Putamen (tissue), 1 donor: ENCODE measurements around the gene ZNF345.

ENCODE experiments used
- DNase-seq: peaks from one replicate; pipeline ENCODE4 v3.0.0-alpha.2; 2016; ENCODE audit warnings: low spot score

Gene ZNF345

GRCh38 chr19:36850559-36851442, at the start of gene ZNF345:
ZNF345 (plus strand) TSS chr19:36850876; CDS start chr19:36876831, 25,955 bp downstream.
- DNase-seq, result peak; percentile 95

GRCh38 chr19:36805364-36805763, 45.3 kb upstream of the ZNF345 start:
- no peak for DNase-seq

GRCh38 chr19:36807029-36807428, 43.6 kb upstream of the ZNF345 start:
- no peak for DNase-seq

GRCh38 chr19:36819130-36819630, 31.5 kb upstream of the ZNF345 start:
- DNase-seq, result no peak

DNA sequence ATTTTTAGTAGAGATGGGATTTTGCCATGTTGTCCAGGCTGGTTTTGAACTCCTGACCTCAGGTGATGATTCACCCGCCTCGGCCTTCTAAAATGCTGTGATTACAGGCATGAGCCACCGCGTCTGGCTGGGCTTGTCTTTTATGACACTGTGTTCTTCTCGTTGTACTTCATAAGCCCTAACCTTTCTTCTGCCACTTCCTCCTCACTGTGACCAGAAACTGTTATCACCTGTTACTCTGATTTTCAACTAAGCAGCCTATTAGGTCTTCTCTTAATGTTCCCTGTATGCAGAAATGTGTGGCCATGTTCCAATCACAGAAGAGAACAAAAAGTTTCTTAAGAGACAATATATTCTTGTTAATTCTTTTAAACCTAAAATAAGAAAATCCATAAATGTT, 28.9 kb upstream of the ZNF345 start:
- no peak for DNase-seq

DNA sequence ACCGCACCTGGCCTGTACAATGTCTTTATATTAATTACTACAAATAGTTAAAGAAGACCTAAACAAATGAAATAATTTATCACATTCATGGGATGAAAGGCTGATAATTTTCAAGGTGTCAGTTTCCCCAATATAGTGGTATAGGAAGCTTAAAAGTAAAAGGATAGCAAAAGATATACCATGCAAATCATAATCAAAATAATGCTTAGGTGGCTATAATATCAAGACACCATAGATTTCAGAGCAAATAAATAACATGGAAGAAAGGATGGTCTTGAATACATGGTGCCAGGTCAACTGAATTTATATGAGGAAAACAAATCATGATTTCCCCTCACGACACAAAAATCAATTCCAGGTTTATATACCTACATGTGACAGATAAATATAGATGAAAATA, 17.2 kb upstream of the ZNF345 start:
- no peak for DNase-seq

- no peak for DNase-seq
Observed at GRCh38 chr19:36837176-36837905, 13.3 kb upstream of the ZNF345 start.

DNA sequence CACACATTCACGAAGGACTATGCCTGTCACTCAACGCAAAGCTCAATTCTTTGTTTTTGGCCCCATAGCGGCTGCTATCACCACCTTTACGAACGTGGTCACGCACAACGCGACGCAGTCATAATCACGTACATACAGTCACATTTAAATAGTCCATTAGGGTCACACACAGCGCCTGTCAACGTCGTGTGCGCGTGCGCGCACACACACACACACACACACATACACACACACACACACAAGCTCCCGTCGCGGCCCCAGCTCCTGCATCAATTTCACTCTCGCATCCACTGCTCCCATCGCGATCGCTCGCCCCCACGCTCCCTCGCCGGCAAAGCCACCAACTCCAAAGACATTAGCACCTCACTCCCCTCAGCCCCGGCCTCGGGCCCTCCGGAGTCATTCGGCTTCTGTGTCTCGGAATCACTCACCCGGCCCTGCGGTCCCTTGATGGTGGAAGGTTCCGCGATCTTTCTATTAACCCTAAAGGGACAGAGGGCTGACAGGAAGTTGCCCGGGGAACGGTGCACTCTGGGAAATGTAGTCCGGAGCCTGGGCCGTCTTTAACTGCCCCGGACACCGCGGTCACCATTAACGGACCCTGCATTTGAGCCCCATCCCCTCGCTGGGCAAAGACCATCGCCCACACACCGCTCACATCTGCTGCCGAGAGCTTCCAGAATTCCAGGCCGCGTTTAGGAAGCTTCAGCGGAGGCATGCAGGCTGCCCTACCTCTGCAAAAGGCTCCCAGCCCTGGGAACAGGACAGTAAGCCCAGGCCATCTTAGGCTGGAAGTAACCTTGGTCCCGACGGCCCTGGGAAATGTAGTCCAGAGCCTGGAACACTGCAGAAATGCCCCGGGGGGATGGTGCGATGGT, 12.5 kb upstream of the ZNF345 start, which contains the start of gene ZNF790:
TSS of gene ZNF790 (minus strand) at position 482 of the 878 bp plus-strand sequence. CDS start 12,768 bp downstream, outside the sequence.
- DNase-seq, result peak; percentile 92

DNA sequence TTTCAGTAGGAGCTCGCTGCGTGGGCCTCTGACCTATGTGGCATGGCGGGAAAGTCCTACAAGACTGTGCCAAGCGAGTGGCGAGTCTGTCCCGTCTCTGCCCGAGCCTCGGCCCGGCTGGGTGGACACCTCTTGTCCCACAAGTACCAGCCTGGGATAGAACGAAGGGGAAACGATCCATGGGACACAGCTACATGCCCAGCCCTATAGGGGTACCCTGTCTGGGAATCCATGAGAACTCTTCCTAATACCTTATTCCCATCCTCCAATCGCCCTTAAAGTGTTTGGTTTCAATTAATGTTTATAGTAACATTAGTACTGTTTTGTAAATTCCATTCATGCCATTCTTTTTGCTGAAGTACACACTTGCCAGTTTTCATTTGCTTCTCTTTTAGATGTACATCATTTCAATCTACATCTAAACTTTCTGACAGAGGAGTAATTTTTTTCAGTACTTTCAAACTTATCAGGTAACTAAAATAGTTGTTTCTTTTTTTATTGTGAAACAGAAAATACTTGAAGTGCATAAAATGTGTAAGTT, 11.8 kb upstream of the ZNF345 start:
- DNase-seq, result no peak

- DNase-seq, result no peak
Observed at GRCh38 chr19:36847968-36848367, 2.7 kb upstream of the ZNF345 start.

DNA sequence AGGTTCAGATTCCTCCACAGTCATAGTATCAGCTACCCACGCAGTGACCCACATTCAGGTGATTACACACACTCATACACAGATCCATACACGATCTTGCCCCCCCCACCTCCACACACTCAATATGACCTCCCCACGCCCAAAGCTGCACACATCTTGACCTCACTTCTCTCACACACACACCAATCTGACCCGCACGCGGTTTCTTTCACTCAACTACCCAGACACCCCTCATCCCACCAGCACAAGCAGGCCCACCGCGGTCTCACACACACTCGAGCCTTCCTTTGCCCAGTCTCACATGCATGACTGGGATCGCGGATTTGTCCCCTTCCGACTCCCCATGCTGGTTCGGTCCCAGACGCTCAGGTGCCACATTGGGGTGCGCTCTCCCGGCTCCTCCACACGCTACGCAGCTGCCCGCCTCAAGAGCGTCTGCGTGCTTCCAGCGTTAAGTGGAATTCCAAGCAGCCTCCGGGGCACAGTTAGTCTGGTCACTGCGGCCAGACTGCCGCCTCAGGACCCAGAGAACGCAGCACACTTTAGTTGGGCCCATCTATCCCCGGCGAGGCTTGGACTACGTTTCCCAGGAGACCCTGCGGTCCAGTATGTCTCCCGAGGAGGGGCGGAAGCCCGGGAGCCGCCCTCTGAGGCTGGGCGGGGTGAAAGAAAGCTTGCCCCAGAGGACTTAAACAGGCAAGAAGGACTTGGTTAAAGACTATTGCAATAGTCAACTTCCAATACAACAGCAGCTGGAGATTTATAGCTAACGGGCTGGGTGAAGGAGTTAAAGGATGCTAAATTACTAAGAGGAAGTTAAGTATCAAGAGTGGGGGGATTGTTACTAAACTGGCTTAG, 746 bp upstream of the ZNF345 start:
- peak; percentile 95 for DNase-seq

DNA sequence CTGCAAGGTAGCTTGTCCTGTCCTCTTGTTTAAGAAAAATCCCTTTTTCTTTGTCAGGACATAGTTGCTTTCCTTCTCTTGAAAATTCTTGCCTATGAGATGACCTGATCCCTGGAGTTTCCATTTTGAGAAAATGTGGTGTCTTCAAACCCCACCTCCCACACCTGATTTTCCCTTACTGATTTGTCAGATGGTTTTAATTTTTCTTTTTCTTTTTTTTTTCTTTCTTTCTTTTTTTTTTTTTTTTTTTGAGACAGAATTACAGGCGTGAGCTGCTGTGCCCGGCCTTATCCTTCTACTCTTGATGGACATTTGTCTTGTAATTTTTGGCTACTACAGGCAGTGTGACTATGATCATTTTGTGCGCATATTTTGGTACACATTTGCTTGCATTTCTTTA, 1.2 kb downstream of the ZNF345 start:
- DNase-seq, result no peak

GRCh38 chr19:36876993-36877938, 26.6 kb downstream of the ZNF345 start:
- no peak for DNase-seq

DNA sequence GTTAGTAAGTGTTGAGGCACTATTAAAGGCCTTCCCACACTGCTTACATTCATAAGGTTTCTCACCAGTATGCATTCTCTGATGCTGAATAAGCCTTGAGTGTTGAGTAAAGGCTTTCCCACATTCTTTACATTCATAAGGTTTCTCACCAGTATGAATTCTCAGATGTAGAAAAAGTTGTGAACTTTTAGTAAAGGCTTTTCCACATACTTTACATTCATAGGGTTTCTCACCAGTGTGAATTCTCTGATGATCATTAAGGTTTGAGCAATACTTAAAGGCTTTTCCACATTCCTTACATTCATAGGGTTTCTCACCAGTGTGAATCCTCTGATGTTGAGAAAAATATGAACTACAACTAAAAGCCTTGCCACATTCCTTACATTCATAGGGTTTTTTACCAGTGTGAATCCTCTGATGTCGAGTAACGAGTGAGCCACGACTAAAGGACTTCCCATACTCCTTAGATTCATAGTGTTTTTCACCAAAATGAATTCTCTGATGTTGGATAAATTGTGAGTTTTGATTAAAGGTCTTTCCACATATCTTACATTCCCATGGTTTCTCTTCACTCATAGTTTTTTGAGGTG, 41.2 kb downstream of the ZNF345 start:
- DNase-seq, result no peak

DNA sequence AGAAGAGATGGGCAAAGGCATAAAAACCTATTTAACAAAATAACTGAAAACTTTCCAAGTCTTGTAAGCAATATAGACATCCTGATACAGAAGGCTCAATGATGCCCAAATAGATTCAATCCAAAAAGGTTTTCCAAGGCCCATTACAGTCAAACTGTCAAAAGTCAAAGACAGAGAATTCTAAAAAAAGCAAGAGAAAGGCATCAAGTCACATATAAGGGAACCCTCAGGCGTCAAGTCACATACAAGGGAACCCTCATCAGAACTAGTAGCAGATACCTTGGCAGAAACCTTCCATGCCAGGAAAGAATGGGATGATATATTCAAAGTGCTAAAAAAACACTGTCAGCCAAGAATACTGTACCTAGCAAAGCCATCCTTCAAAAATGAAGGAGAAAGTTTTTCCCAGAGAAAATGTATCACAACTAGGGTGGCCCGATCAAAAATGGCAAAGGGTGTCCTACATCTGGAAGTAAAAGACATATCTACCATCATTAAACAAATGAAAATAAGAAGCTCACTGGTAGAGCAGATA, 44.2 kb downstream of the ZNF345 start:
- no peak for DNase-seq

DNA sequence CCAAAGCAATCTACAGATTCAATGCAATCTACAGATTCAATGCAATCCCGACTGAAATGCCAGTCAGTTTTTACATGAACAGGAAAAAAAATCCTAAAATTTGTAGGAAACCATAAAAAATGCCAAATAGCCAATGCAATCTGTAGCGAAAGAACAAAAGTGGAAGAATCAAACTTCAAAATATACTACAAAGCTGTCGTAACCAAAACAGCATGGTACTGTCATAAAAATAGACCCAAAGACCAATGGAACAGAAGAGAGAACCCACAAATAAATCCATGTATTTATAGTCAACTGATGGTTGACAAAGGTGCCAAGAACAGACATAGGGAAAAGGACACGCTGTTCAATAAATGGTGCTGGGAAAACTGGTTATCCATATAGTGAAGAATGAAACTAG, 47.7 kb downstream of the ZNF345 start:
- no peak for DNase-seq

- DNase-seq, result peak; percentile 89
Observed at GRCh38 chr19:36915992-36916830, 65.5 kb downstream of the ZNF345 start, which contains the start of the genes ZNF568 and ZNF829. ZNF568 (plus strand) TSS chr19:36916332; CDS start chr19:36922771, 6,439 bp downstream. ZNF829 (minus strand) TSS chr19:36916291; CDS start chr19:36915167, 1,124 bp downstream.

GRCh38 chr19:36916991-36917390, 66.3 kb downstream of the ZNF345 start:
- DNase-seq, result peak; percentile 23
